ENCODE measurements around the gene MROH7. TPM values are rescaled to one million over a fixed set of nuclear protein-coding genes. Genes with fewer than 3 reads are reported as not detected.
A peak's percentile ranks its signal among the peaks of the same experiment; 100 is the strongest.

Gene MROH7
- total RNA-seq, 2 experiments from 2014 or later, result not detected

GRCh38 chr1:54667797-54668196 is 26.2 kb downstream of the MROH7 start:
- Mint-ChIP-seq H3K4me1 (ENCODE audit: low read depth) (peaks cover 10% of the 10 kb centered on the region), H3K27me3 (ENCODE audit: low read depth) (peaks cover 21% of the 10 kb centered on the region), H3K9me3 (ENCODE audit: insufficient read depth) (no peaks in the 10 kb centered on the region), H3K27ac (no peak overlapping the region), H3K36me3 (ENCODE audit: low read depth) (no peaks in the 10 kb centered on the region), H3K4me3 (no peak overlapping the region)
- ATAC-seq, result no peak
- no peak for DNase-seq
- ChIA-PET POLR2A (no interaction called here), CTCF (interaction anchor here (1.3 kb wide), 1 partner anchor 134 kb away, joined by 3 read pairs; the partner anchor contains the start of gene TTC22)

GRCh38 chr1:54668567-54668966 is 27.0 kb downstream of the MROH7 start:
- peaks cover 10% of the 10 kb centered on the region for H3K4me1 Mint-ChIP-seq (ENCODE audit: low read depth)
- CTCF ChIA-PET, result no interaction called here
- no peaks in the 10 kb centered on the region for H3K9me3 Mint-ChIP-seq (ENCODE audit: insufficient read depth)
- peaks cover 26% of the 10 kb centered on the region for H3K27me3 Mint-ChIP-seq (ENCODE audit: low read depth)
- H3K4me3 Mint-ChIP-seq, result no peak overlapping the region
- DNase-seq (no peak), ATAC-seq (no peak)
- no peak overlapping the region for H3K27ac Mint-ChIP-seq
- no peaks in the 10 kb centered on the region for H3K36me3 Mint-ChIP-seq (ENCODE audit: low read depth)
- POLR2A ChIA-PET, result no interaction called here

DNA sequence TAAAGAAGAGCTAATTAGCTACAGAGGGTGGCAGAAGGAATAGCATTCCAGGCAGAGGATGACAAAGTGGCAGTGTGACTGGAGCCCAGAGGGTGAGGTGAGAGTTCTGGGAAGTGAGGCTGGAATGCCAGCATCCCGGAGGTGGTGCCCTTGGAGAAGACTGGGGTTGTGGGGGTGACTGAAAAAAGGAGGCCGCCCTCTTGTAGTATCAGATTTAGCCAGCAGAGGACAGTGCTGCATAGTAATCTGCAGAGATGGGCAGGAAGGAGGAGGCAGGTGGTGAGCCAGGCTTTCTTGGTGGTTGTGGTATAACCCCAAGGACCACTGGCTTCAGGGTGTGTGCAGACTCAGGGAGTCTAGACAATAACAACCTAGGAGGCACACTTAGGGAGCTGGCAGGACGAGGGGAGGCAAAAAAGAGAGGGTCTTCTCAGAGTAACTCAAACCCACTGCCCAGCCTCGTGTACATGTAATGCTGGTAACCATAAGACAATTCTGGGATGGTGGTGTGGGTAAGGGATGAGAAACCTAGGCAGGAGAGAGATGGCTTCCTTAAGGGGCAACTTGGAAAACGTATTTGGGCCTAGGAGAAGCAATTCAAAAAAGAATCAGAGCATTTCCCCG is 30.5 kb downstream of the MROH7 start:
- Mint-ChIP-seq H3K27ac (peak overlapping the region; percentile 10), H3K27me3 (ENCODE audit: low read depth) (peaks cover 28% of the 10 kb centered on the region), H3K36me3 (ENCODE audit: low read depth) (no peaks in the 10 kb centered on the region), H3K4me3 (no peak overlapping the region), H3K9me3 (ENCODE audit: insufficient read depth) (no peaks in the 10 kb centered on the region), H3K4me1 (ENCODE audit: low read depth) (peaks cover 10% of the 10 kb centered on the region)
- POLR2A ChIA-PET, result no interaction called here
- CTCF ChIA-PET, result interaction anchor here (0.6 to 3.0 kb wide), 15 partner anchors 9 to 593 kb away, joined by 3 to 14 read pairs (median 4); a partner anchor contains a TSS
- DNase-seq (peak; percentile 87), ATAC-seq (peak; percentile 92)

- Mint-ChIP-seq H3K27ac (no peak overlapping the region), H3K4me3 (no peak overlapping the region), H3K9me3 (ENCODE audit: insufficient read depth) (no peaks in the 10 kb centered on the region), H3K36me3 (ENCODE audit: low read depth) (no peaks in the 10 kb centered on the region), H3K4me1 (ENCODE audit: low read depth) (no peaks in the 10 kb centered on the region), H3K27me3 (ENCODE audit: low read depth) (peaks cover 9% of the 10 kb centered on the region)
- ChIA-PET CTCF (interaction anchor here (2.0 kb wide), 1 partner anchor 9 kb away, joined by 5 read pairs; no protein-coding TSS in a partner anchor), POLR2A (no interaction called here)
- ATAC-seq (no peak), DNase-seq (no peak)
These were observed 37.4 kb downstream of the MROH7 start for GRCh38 chr1:54678776-54679643.

DNA sequence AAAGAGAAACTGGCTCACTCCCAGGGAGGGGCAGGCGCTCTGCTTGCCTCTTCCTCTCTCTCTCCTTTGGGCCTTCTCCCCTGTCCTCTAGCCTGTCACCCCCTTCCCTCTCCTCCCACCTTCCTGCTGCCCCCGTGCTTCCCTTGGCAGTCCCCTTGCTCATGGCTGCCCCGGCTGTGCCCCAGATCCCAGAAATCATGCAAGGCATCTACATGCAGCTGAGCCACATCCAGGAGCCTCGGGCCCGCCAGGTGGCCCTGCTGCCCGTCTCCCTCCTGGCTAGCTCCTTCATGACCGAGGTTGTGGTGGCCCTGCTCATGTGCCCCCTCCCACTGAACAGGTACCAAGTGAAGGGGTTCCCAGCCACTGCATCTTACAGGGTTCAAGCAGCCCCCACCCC is 38.1 kb downstream of the MROH7 start:
- Mint-ChIP-seq H3K27me3 (ENCODE audit: low read depth) (peaks cover 6% of the 10 kb centered on the region), H3K4me3 (no peak overlapping the region), H3K4me1 (ENCODE audit: low read depth) (no peaks in the 10 kb centered on the region), H3K36me3 (ENCODE audit: low read depth) (no peaks in the 10 kb centered on the region), H3K9me3 (ENCODE audit: insufficient read depth) (no peaks in the 10 kb centered on the region), H3K27ac (no peak overlapping the region)
- ChIA-PET POLR2A (no interaction called here), CTCF (interaction anchor here (2.0 kb wide), 1 partner anchor 10 kb away, joined by 5 read pairs; no protein-coding TSS in a partner anchor)
- DNase-seq (no peak), ATAC-seq (no peak)

GRCh38 chr1:54680387-54680786 is 38.8 kb downstream of the MROH7 start:
- H3K4me1 Mint-ChIP-seq (ENCODE audit: low read depth), result no peaks in the 10 kb centered on the region
- CTCF ChIA-PET, result interaction anchor here (0.6 to 1.1 kb wide), 3 partner anchors 8 to 552 kb away, joined by 3 read pairs; no protein-coding TSS in a partner anchor

DNA sequence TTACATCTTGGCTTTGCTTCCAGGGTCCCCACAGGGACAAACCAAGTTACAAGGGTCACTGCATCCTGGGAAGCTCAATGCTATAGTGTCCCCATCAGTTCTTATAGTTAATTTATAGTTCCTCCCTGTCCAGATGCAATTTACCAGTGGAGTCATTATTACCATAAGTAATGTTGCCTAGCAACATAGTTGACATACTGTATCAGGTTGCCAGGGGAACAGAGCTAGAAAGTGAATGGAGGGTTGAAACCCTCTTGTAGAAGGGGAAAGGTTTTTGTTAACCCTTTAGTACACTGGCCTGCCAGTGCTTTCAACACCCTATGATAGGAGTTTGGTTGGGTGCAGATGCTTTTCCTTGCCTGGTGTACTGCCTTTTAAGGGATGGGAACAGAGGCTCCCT is 39.8 kb downstream of the MROH7 start:
- ChIA-PET POLR2A (no interaction called here), CTCF (interaction anchor here (0.8 to 1.1 kb wide), 3 partner anchors 9 to 129 kb away, joined by 3 read pairs; no protein-coding TSS in a partner anchor)
- no peaks in the 10 kb centered on the region for H3K36me3 Mint-ChIP-seq (ENCODE audit: low read depth)
- no peak for DNase-seq
- no peaks in the 10 kb centered on the region for H3K9me3 Mint-ChIP-seq (ENCODE audit: insufficient read depth)
- no peak overlapping the region for H3K4me3 Mint-ChIP-seq
- H3K27me3 Mint-ChIP-seq (ENCODE audit: low read depth), result no peaks in the 10 kb centered on the region
- no peaks in the 10 kb centered on the region for H3K4me1 Mint-ChIP-seq (ENCODE audit: low read depth)
- no peak overlapping the region for H3K27ac Mint-ChIP-seq
- ATAC-seq, result peak; percentile 48

More at GRCh38 chr1:54680387-54680786, 38.8 kb downstream of the MROH7 start:
- H3K9me3 Mint-ChIP-seq (ENCODE audit: insufficient read depth), result no peaks in the 10 kb centered on the region
- H3K27me3 Mint-ChIP-seq (ENCODE audit: low read depth), result no peaks in the 10 kb centered on the region
- ATAC-seq (no peak), DNase-seq (no peak)
- POLR2A ChIA-PET, result no interaction called here
- no peaks in the 10 kb centered on the region for H3K36me3 Mint-ChIP-seq (ENCODE audit: low read depth)
- H3K27ac Mint-ChIP-seq, result no peak overlapping the region
- no peak overlapping the region for H3K4me3 Mint-ChIP-seq

- Mint-ChIP-seq H3K36me3 (ENCODE audit: low read depth) (no peaks in the 10 kb centered on the region), H3K9me3 (ENCODE audit: insufficient read depth) (no peaks in the 10 kb centered on the region), H3K27ac (no peak overlapping the region), H3K27me3 (ENCODE audit: low read depth) (no peaks in the 10 kb centered on the region), H3K4me3 (no peak overlapping the region), H3K4me1 (ENCODE audit: low read depth) (no peaks in the 10 kb centered on the region)
- CTCF ChIA-PET, result no interaction called here
- POLR2A ChIA-PET, result no interaction called here
- ATAC-seq (no peak), DNase-seq (no peak)
These were observed 41.9 kb downstream of the MROH7 start for GRCh38 chr1:54683453-54683852.

DNA sequence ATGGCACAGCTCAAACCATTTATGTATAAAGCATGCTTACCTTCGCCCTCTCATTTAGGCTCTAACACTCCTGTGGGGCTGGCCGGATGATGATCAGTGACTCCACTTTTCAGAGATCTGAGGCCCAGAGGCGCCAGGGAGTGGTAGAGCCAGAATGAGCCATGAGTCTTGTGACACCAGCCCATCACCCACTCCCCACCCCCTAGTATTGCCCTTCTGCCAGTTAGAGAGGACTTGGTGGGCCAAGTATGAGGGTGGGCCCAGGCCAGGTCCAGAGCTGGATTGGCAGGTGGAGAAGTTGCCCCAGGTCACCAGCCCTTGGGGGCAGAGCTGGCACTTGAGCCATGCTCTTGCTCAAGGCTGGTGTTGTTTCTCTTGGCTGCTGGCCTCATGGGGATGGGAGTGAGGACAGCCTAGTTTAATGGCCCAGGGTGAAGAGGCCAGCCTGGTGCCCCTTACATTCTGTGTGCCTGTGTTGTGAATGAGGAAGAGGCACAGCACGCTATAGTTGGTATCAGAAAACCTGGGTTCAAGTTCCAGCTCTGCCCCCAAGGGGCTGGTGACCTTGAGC is 43.8 kb downstream of the MROH7 start:
- H3K4me3 Mint-ChIP-seq, result no peak overlapping the region

GRCh38 chr1:54686155-54686554 is 44.6 kb downstream of the MROH7 start:
- ChIA-PET CTCF (no interaction called here), POLR2A (no interaction called here)
- no peak for DNase-seq
- no peak for ATAC-seq
- no peak overlapping the region for H3K4me3 Mint-ChIP-seq
- no peak overlapping the region for H3K27ac Mint-ChIP-seq
- no peaks in the 10 kb centered on the region for H3K4me1 Mint-ChIP-seq (ENCODE audit: low read depth)
- H3K36me3 Mint-ChIP-seq (ENCODE audit: low read depth), result no peaks in the 10 kb centered on the region
- no peaks in the 10 kb centered on the region for H3K9me3 Mint-ChIP-seq (ENCODE audit: insufficient read depth)
- peaks cover 5% of the 10 kb centered on the region for H3K27me3 Mint-ChIP-seq (ENCODE audit: low read depth)

More for the DNA sequence above, 43.8 kb downstream of the MROH7 start:
- ChIA-PET CTCF (interaction anchor here (0.8 kb wide), 1 partner anchor 116 kb away, joined by 3 read pairs; the partner anchor contains the start of gene TTC22), POLR2A (no interaction called here)
- no peak for DNase-seq
- Mint-ChIP-seq H3K27ac (no peak overlapping the region), H3K4me1 (ENCODE audit: low read depth) (no peaks in the 10 kb centered on the region), H3K27me3 (ENCODE audit: low read depth) (no peaks in the 10 kb centered on the region), H3K9me3 (ENCODE audit: insufficient read depth) (no peaks in the 10 kb centered on the region), H3K36me3 (ENCODE audit: low read depth) (no peaks in the 10 kb centered on the region)
- no peak for ATAC-seq

DNA sequence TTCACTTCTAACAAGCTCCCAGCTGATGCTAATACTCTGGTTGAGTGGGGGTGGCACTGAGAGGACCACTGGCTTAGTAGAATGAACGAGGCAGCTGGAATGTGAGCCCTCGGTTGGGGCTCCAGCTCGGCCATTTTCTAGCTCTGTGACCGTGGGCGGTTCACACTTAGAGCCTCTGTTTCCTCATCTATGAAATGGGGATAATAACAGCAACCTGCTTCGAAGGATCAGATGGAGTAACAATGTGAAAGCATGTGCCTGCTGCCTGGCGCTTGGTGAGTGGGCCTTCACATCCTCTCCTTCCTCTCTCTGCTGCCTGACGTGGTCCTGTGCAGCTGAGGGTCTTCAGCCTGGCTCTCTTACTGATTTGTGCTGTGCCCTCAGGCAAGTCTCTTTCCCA is 53.2 kb downstream of the MROH7 start:
- ChIA-PET POLR2A (no interaction called here), CTCF (no interaction called here)
- H3K27ac Mint-ChIP-seq, result no peak overlapping the region
- no peaks in the 10 kb centered on the region for H3K4me1 Mint-ChIP-seq (ENCODE audit: low read depth)
- H3K36me3 Mint-ChIP-seq (ENCODE audit: low read depth), result no peaks in the 10 kb centered on the region
- ATAC-seq (no peak), DNase-seq (no peak)
- H3K4me3 Mint-ChIP-seq, result no peak overlapping the region
- H3K9me3 Mint-ChIP-seq (ENCODE audit: insufficient read depth), result no peaks in the 10 kb centered on the region
- H3K27me3 Mint-ChIP-seq (ENCODE audit: low read depth), result peaks cover 5% of the 10 kb centered on the region

- H3K9me3 Mint-ChIP-seq (ENCODE audit: insufficient read depth), result no peaks in the 10 kb centered on the region
- H3K27ac Mint-ChIP-seq, result no peak overlapping the region
- H3K27me3 Mint-ChIP-seq (ENCODE audit: low read depth), result peaks cover 5% of the 10 kb centered on the region
- H3K36me3 Mint-ChIP-seq (ENCODE audit: low read depth), result no peaks in the 10 kb centered on the region
- CTCF ChIA-PET, result no interaction called here
- ATAC-seq (no peak), DNase-seq (no peak)
- H3K4me1 Mint-ChIP-seq (ENCODE audit: low read depth), result no peaks in the 10 kb centered on the region
- no peak overlapping the region for H3K4me3 Mint-ChIP-seq
- POLR2A ChIA-PET, result no interaction called here
These were observed 53.6 kb downstream of the MROH7 start for GRCh38 chr1:54695221-54695620.
